NCI-H82 (cell line): Measurements from ENCODE around the gene TGM5.
"Not testable (repeated sequence)": the region's sequence is repeated elsewhere in the genome, so short reads cannot be mapped to it uniquely, and the experiment has no call there.

ENCODE experiments used
- DNase-seq: peaks from one replicate; lab custom pipeline; 2025; lab: John Stamatoyannopoulos, UW

Gene TGM5

GRCh38 chr15:43266834-43267233, at the start of gene TGM5:
Gene TGM5, minus strand, starts transcription at chr15:43266928. Its CDS starts 79 bp downstream, at chr15:43266849.
- DNase-seq = no peak

- no peak for DNase-seq
Observed at GRCh38 chr15:43314171-43314570, 47.4 kb upstream of the TGM5 start.

GRCh38 chr15:43312378-43312777, 45.6 kb upstream of the TGM5 start:
- DNase-seq = no peak

- no peak for DNase-seq
Observed at GRCh38 chr15:43302205-43302817, 35.6 kb upstream of the TGM5 start, which contains the start of gene TGM7. Gene TGM7, minus strand, starts transcription at chr15:43302255.

- no peak for DNase-seq
Observed at GRCh38 chr15:43299884-43300283, 33.2 kb upstream of the TGM5 start.

- DNase-seq = no peak
Observed at GRCh38 chr15:43299411-43299810, 32.7 kb upstream of the TGM5 start.

GRCh38 chr15:43294091-43294706, 27.5 kb upstream of the TGM5 start:
- DNase-seq = no peak

GRCh38 chr15:43293432-43293831, 26.7 kb upstream of the TGM5 start:
- DNase-seq = peak; percentile 63

- no peak for DNase-seq
Observed at GRCh38 chr15:43292375-43293078, 25.8 kb upstream of the TGM5 start.

GRCh38 chr15:43289656-43290055, 22.9 kb upstream of the TGM5 start:
- not testable (repeated sequence) for DNase-seq

GRCh38 chr15:43287254-43287653, 20.5 kb upstream of the TGM5 start:
- no peak for DNase-seq

GRCh38 chr15:43286074-43286473, 19.3 kb upstream of the TGM5 start:
- DNase-seq = no peak

- peak; percentile 86 for DNase-seq
Observed at GRCh38 chr15:43285609-43286037, 18.9 kb upstream of the TGM5 start.

- no peak for DNase-seq
Observed at GRCh38 chr15:43283526-43283925, 16.8 kb upstream of the TGM5 start.

GRCh38 chr15:43281926-43282602, 15.3 kb upstream of the TGM5 start:
- DNase-seq = no peak

GRCh38 chr15:43280996-43281395, 14.3 kb upstream of the TGM5 start:
- DNase-seq = no peak

GRCh38 chr15:43279496-43279895, 12.8 kb upstream of the TGM5 start:
- no peak for DNase-seq

GRCh38 chr15:43278869-43279268, 12.1 kb upstream of the TGM5 start:
- no peak for DNase-seq

GRCh38 chr15:43277901-43278300, 11.2 kb upstream of the TGM5 start:
- DNase-seq = no peak

GRCh38 chr15:43277231-43277823, 10.6 kb upstream of the TGM5 start:
- no peak for DNase-seq

- DNase-seq = no peak
Observed at GRCh38 chr15:43276563-43277200, 10.0 kb upstream of the TGM5 start.
